Placental pericyte (primary cell): ENCODE data around the gene MMGT1. TPM values are rescaled to one million over a fixed set of nuclear protein-coding genes. Genes with fewer than 3 reads are reported as not detected.

Experiments used
- total RNA-seq: library from RNA; depleted of rRNA; stranded (reverse); fragments of >200 nt; gene quantifications from 2 replicates; pipeline ENCODE4 v1.2.3, GENCODE V29; 2012

The MMGT1 gene
- 19.3 and 32.4 TPM in 2 replicates for total RNA-seq

DNA sequence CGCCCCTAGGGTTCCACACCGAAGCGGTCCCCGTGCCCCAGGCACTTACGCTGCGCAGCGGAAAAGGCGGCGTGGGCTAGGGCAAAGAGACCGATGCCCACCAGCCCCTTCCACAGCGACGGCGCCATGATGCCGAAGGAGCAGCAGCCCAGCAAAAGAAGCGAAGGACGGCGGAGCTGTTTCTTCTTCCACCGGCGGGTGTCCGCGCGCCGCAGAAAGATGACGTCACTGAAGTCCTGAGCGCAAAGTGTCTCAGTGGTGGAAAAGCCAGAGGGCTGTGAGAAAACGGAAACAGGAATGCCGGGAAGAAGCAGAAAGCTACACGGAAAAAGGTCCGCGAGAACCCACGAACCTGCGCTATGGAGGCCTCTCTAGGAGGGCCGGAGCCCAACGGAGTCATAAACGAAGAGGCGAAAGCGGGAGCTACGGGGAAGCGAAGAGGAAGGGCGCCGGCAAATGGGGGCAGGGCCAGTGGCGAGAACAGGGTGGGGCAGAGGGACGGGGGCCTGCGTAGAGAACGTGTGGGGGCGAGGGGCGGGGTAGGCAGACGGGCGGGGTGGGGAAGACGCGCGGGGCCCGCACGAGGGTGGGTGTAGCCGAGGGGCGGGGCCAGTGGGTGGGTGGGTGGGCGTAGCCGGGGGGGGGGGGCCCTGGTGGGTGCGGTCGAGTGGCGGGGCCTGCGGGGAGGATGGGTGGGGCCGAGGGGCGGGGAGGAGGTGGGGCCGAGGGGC lies at the start of gene MMGT1:
MMGT1 (minus strand) TSS at position 441 of the 731 bp plus-strand sequence; CDS start at position 128, 313 bp downstream.

DNA sequence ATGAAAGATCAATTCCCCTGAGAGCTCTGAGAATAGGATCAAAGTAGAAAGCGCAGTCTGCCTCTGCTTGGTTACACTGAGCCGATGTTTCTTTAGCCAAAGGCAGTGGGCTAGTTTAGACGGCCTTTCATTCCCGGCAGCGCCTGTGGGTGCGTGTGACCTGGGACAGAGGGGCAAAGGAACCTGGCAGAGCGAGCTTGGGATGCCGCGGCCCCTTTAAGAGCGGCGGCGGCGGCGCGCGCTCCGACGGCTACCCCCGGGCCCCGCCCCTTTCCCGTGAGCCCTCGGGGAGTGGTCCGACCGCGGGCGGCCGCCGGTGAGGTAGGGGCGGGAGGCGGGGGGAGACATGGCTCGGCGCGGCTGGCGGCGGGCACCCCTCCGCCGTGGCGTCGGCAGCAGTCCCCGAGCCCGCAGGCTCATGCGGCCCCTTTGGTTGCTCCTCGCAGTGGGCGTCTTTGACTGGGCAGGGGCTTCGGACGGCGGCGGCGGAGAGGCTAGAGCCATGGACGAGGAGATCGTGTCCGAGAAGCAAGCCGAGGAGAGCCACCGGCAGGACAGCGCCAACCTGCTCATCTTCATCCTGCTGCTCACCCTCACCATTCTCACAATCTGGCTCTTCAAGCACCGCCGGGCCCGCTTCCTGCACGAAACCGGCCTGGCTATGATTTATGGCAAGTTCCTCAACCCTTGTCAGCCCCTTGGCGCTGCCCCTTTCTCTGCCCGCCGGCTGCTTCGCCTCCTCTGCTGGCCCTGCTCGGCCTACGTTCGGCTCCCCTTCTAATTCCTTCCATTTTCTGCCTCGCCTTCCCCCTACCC lies 11.6 kb upstream of the MMGT1 start, which contains the start of gene SLC9A6:
SLC9A6 (plus strand) TSS at position 279 of the 816 bp plus-strand sequence; CDS start at position 503, 224 bp downstream.

Other genes with a start within 250 kb of the MMGT1 start
- not detected in 2 replicates for gene CT45A3, start 205.8 kb downstream of the MMGT1 start, total RNA-seq
- gene CT45A5, start 188.5 kb downstream of the MMGT1 start, total RNA-seq, result not detected in 2 replicates
- gene CT45A6, start 171.2 kb downstream of the MMGT1 start, total RNA-seq, result not detected in 2 replicates
- not detected in 2 replicates for gene CT45A2, start 154.0 kb downstream of the MMGT1 start, total RNA-seq
- not detected in 2 replicates for gene CT45A7, start 136.7 kb downstream of the MMGT1 start, total RNA-seq
- not detected in 2 replicates for gene CT45A8, start 119.5 kb downstream of the MMGT1 start, total RNA-seq
- gene CT45A9, start 102.2 kb downstream of the MMGT1 start, total RNA-seq, result not detected in 2 replicates
- gene CT45A10, start 80.5 kb downstream of the MMGT1 start, total RNA-seq, result not detected in 2 replicates
- gene SAGE1, start 80.3 kb downstream of the MMGT1 start, total RNA-seq, result not detected in 2 replicates
- 13.8 and 24.5 TPM in 2 replicates for gene SLC9A6, start 11.4 kb upstream of the MMGT1 start, total RNA-seq
- gene FHL1, start 173.5 kb upstream of the MMGT1 start, total RNA-seq, result 69.3 and 80.1 TPM in 2 replicates